GM23338 (cell line): ENCODE results near the gene OSBPL7.

Experiments used
- CTCF ChIP-seq, 2 experiments: fragments of 200-600 bp in 1 of 2; sonication (generic) in 1 of 2; conservative IDR thresholded peaks; 2 replicates each; pipeline versions ENCODE4 v1.5.1 to v1.6.1; 2016 to 2017; ENCODE audit warnings: antibody characterized with exemption in 2 of 2, low read depth in 2 of 2, mild to moderate bottlenecking in 2 of 2, moderate library complexity in 1 of 2
- JUNB ChIP-seq: IDR thresholded peaks from one replicate; pipeline ENCODE4 v1.6.1; 2016; ENCODE audit warnings: antibody characterized with exemption; ENCODE audit not compliant: unreplicated experiment
- POLR2AphosphoS5 ChIP-seq: IDR thresholded peaks from 2 replicates; pipeline ENCODE4 v1.6.1; 2016; ENCODE audit warnings: antibody characterized with exemption, low read depth
- REST ChIP-seq: IDR thresholded peaks from one replicate; pipeline ENCODE4 v1.6.1; 2018; ENCODE audit warnings: antibody characterized with exemption; ENCODE audit not compliant: unreplicated experiment
- STAT1 ChIP-seq: IDR thresholded peaks from one replicate; pipeline ENCODE4 v1.6.1; 2016; ENCODE audit warnings: antibody characterized with exemption; ENCODE audit not compliant: unreplicated experiment

GRCh38 chr17:47850373-47850691 is 28.7 kb upstream of the OSBPL7 start:
- TF ChIP-seq CTCF (conservative IDR thresholded peaks at IDR 0.05; ENCODE audit: low read depth in 2 of 2): no peak
- no peak for TF ChIP-seq REST
- no peak for TF ChIP-seq JUNB
- no peak for TF ChIP-seq POLR2AphosphoS5
- no peak for TF ChIP-seq STAT1
